Measurements from ENCODE around the gene RASAL2. TPM values are rescaled to one million over a fixed set of nuclear protein-coding genes. Genes with fewer than 3 reads are reported as not detected.

The RASAL2 gene
- total RNA-seq, 1 experiment from 2014 or later, result 22.2 TPM

- no peak for TF ChIP-seq CTCF (conservative IDR thresholded peaks at IDR 0.05)
- no peak overlapping the region for H3K56ac ChIP-seq (ENCODE audit: insufficient read length, low read depth, low read length)
- no peak overlapping the region for H3K4me2 ChIP-seq (ENCODE audit: insufficient read depth, insufficient read length, low read length)
- Mint-ChIP-seq H3K27me3 (ENCODE audit: low read depth) (no peaks in the 10 kb centered on the region), H3K36me3 (ENCODE audit: insufficient read depth in 1 of 3, low read depth in 3 of 3) (peaks cover under 1 to 5% (median 5%) of the 10 kb centered on the region in 3 experiments; a peak in 6 of 7 replicates), H3K4me1 (peaks cover 39 to 44% of the 10 kb centered on the region in 2 experiments), H3K9me3 (no peaks in the 10 kb centered on the region; a peak in 1 of 5 replicates), H3K27ac (no peak overlapping the region), H3K4me3 (no peak overlapping the region)
- H3K79me2 ChIP-seq (ENCODE audit: insufficient read depth, low read length), result peaks cover 2% of the 10 kb centered on the region; the same call in 1 of the 2 replicates
- no peak overlapping the region for H2AK5ac ChIP-seq (ENCODE audit: insufficient read length, low read length)
- H4K5ac ChIP-seq (ENCODE audit: insufficient read length, low read depth, low read length), result no peak overlapping the region
- H3K27ac ChIP-seq (ENCODE audit: insufficient read length, low read depth, low read length), result no peak overlapping the region
- DNase-seq, result no peak
- H3K14ac ChIP-seq (ENCODE audit: insufficient read depth, low read length), result no peak overlapping the region
- H2AFZ ChIP-seq (ENCODE audit: low read length), result no peak overlapping the region
- peaks cover 3% of the 10 kb centered on the region for H3K79me1 ChIP-seq (ENCODE audit: insufficient read depth, low read depth, low read length, poor library complexity, severe bottlenecking)
- no peaks in the 10 kb centered on the region for H4K20me1 ChIP-seq (ENCODE audit: control insufficient read depth, insufficient read depth, insufficient read length)
- no peaks in the 10 kb centered on the region for H3K23me2 ChIP-seq (ENCODE audit: insufficient read length, low read depth, low read length, poor library complexity, severe bottlenecking)
- no peak overlapping the region for H4K91ac ChIP-seq (ENCODE audit: insufficient read length, low read depth, low read length)
- H3K9me3 ChIP-seq (ENCODE audit: control insufficient read depth, low read depth, low read length), result no peaks in the 10 kb centered on the region
- H3K9ac ChIP-seq (ENCODE audit: extremely low read depth, insufficient read length, low read length), result no peak overlapping the region
- WGBS (ENCODE audit: extremely low coverage, insufficient read length, low lambda C conversion rate), result no CpG with 5 or more reads among the region's 3 CpGs
- H3K4ac ChIP-seq (ENCODE audit: low read depth, low read length), result no peak overlapping the region
- no peak overlapping the region for H2BK20ac ChIP-seq (ENCODE audit: low read depth, low read length, poor library complexity, severe bottlenecking)
- H3K23ac ChIP-seq (ENCODE audit: insufficient read length, low read depth, low read length), result no peak overlapping the region
- H3T11ph ChIP-seq (ENCODE audit: low read length), result no peak overlapping the region
- no peak overlapping the region for H2BK12ac ChIP-seq (ENCODE audit: insufficient read length, low read depth, low read length)
- H4K8ac ChIP-seq (replicated peaks; ENCODE audit: insufficient read length, low read depth, low read length), result no peak overlapping the region
- peaks cover 4% of the 10 kb centered on the region; the same call in 1 of the 2 replicates for H3K4me1 ChIP-seq (ENCODE audit: insufficient read depth, low read length)
- no peaks in the 10 kb centered on the region for H3K27me3 ChIP-seq (ENCODE audit: insufficient read depth, low read length)
- no peak overlapping the region for H2BK5ac ChIP-seq (ENCODE audit: insufficient read length, low read length)
- no peak overlapping the region for H2BK15ac ChIP-seq (ENCODE audit: low read depth, low read length)
- no peak overlapping the region for H3K18ac ChIP-seq (ENCODE audit: insufficient read length, low read depth, low read length)
- no peak overlapping the region for H2BK120ac ChIP-seq (ENCODE audit: low read depth, low read length, poor library complexity, severe bottlenecking)
These were observed 164.6 kb downstream of the RASAL2 start for GRCh38 chr1:178258536-178258935.
